Medulla oblongata (tissue), 1 donor: ENCODE data around the gene DHX34.
"Not testable (repeated sequence)": the region's sequence is repeated elsewhere in the genome, so short reads cannot be mapped to it uniquely, and the experiment has no call there.

Experiments
- DNase-seq: peaks from one replicate; pipeline ENCODE4 v3.0.0-alpha.2; 2015; ENCODE audit errors: extremely low spot score

DHX34 gene

GRCh38 chr19:47323872-47324271 is 25.2 kb upstream of the DHX34 start:
- DNase-seq, result no peak

DNA sequence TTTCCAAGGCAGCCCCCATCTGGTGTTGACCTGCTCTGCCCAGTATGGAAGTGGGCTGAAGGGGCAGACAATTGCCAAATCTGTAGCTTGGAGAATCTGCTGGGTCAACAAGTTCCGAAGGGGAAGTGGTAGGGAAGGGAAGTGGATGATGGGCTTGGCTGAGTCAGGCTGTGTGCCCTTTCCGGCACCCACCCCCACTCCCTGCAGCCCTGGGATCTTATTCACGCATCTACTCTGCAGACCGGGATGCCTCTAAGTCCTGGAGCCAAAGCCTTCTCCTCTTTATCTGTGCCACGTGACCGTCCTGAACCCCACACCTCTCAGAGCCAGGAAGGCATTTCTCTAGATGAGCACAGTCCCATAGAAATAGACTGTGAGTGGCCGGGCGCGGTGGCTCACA is 24.6 kb upstream of the DHX34 start:
- DNase-seq, result peak; percentile 80

DNA sequence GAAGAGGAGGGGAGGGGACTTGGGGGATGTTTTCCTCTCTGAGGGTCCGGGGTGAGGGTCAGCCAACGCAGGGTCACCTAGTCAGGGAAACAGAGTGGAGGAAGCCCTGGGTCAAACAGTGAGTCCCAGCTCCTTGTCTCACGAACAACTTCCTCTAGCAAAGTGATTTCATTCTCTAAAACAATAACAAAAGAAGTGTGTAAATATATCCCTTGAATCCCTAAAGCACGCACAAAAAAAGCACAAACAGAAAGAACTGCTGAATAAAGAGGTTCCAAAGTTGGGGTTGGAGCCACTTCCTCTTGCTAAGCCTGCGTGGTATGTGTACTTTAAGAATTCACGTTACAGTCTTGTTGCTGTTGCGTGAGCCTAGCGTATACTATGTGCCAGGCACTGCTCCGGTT is 18.6 kb upstream of the DHX34 start:
- DNase-seq, result peak; percentile 77

- DNase-seq, result no peak
Measured at GRCh38 chr19:47331490-47331889, 17.6 kb upstream of the DHX34 start.

DNA sequence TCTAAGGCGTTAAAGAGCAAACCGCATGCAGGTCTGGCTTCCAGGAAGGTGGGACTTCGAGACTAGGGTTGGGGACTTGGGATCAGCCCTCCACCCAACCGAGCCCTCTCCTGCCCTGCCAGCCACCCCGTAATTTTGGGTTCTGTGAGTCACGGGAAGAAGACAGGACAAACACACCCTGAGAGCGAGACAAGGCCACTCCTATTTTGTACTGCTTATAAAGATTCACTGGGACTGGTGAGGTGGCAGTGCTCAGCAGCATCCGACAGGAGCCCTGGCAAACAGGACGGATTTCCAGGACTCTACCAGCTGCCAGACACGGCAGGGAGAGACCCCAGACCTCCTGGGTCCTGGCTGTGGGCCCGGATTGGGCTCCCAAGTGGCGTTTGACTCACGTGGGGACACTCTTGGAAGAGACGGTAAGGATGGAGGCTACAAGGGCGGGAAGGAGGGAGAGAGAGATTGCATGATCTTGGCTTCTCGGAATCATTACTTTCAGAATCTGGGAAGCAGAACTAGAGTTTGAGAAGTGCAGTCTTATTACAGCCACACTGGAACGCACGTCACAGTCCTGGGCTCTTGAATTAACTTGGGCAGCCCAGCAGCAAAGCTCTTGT is 17.1 kb upstream of the DHX34 start, which contains the start of gene C5AR2:
C5AR2 (plus strand) TSS at position 245 of the 617 bp plus-strand sequence. CDS start 8,625 bp downstream, outside the sequence.
- peak; percentile 59 for DNase-seq

DNA sequence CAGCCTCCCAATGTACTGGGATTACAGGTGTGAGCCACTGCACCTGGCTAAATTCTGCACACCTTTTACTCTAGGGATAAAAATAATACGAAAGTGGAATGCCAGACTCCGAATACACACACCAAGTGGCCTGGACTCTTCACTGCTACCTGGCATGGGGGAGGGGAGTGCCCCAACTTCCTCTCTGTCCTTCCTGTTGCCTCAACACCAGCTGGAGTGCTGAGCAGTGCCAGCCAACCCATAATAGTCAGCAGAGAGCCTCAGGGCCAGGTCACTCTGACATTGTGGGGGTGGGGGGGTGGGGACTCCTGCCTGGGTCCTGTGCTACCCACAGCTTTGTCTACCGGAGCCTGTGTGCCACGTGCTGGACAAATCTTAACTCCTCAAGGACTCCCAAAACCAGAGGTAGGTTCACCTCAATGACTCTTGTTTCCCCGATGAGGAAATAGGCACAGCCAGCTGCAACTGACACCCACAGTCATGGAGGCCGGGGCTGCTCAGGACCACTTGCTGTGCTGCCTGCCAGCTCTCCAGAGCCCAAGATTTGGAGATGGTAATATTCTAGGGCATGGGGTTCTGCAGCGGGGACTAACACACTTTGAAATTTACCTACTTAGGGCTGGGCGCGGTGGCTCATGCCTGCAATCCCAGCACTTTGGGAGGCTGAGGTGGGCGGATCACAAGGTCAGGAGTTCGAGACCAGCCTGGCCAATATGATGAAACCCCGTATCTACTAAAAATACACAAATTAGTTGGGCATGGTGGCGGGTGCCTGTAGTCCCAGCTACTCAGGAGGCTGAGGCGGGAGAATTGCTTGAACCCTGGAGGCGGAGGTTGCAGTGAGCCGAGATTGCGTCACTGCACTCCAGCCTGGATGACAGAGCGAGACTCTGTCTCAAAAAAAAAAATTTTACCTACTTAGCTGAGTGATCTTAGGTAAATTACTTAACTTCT is 12.1 kb upstream of the DHX34 start:
- DNase-seq, result peak; percentile 61

- DNase-seq, result no peak
Measured at GRCh38 chr19:47339196-47339880, 9.8 kb upstream of the DHX34 start.

- no peak for DNase-seq
Measured at GRCh38 chr19:47340477-47341208, 8.5 kb upstream of the DHX34 start.

GRCh38 chr19:47341734-47342133 is 7.4 kb upstream of the DHX34 start:
- no peak for DNase-seq

DNA sequence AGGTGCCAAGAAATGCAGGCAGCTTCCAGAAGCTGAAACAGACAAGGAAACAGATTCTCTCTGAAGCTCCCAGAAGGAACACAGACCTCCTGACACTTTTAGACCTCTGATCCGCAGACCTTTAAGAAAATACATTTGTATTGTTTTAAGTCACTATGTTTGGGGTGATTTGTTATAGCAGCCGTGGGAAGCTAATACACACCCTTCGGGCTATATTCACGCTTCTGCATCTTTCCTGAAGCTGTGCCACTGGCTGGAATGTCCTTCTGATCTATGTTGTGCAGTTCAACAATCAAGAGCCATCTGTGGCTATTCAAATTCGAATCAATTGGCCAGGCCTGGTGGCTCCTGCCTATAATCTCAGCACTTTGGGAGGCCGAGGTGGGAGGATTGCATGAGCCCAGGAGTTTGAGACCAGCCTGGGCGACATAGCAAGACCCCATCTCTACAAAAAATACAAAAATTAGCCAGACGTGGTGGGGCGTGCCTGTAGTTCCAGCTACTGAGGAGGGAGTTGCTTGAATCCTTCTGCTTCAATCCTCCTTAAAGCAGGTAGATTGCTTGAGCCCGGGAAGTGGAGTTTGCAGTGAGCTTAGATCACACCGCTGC is 5.8 kb upstream of the DHX34 start:
- DNase-seq, result no peak

DNA sequence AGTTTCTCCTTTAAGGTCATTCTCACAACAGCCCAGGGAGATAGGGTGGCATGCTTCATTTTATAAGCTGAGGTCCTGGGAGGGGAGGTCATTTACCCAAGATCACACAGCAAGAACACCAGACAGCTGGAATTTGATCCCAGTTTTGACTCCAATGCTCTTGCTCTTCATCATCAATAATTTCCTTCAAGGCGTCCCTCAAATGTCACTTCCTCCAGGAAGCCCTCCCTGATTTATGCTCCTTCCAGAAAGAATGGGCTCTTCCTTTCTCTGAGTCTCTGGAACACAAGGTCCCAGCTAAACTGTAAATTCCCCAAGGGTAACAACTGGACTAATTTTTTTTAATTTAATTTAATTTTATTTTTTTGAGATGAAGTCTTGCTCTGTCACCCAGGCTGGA is 4.7 kb upstream of the DHX34 start:
- DNase-seq, result no peak

DNA sequence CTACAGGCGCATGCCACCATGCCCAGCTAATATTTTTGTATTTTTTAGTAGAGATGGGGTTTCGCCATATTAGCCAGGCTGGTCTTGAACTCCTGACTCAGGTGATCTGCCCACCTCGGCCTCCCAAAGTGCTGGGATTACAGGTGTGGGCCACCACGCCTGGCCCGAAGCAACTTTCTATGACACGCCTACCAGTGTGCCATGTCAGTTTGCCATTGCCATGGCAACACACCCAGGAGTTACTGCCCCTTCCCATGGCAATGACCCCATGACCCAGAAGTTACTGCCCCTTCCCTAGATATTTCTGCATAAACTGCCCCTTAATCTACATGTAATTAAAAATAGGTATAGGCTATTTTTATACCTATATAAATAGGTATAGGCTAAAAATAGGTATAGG is 3.1 kb upstream of the DHX34 start:
- DNase-seq, result not testable (repeated sequence)

DNA sequence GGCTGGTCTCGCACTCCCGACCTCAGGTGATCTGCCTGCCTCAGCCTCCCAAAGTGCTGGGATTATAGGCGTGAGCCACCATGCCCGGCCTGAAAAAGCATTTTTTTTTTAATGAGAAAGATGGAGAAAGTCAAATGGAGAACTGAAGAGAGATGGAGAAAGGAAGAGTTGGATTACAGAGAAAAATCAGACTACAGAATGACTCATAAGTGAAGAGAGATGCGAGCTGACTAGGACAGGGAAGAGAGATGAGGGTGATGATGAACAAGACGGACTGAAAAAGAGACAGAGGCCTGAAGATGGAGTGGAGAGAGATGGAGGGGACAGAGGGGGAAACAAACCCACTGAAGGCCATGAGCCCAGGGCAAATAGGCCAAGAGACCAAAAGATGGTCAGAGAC is 1.5 kb downstream of the DHX34 start:
- no peak for DNase-seq

- peak; percentile 57 for DNase-seq
Measured at GRCh38 chr19:47351548-47351947, 2.4 kb downstream of the DHX34 start.

- no peak for DNase-seq
Measured at GRCh38 chr19:47352095-47352494, 3.0 kb downstream of the DHX34 start.

- DNase-seq, result no peak
Measured at GRCh38 chr19:47353307-47353712, 4.2 kb downstream of the DHX34 start.

DNA sequence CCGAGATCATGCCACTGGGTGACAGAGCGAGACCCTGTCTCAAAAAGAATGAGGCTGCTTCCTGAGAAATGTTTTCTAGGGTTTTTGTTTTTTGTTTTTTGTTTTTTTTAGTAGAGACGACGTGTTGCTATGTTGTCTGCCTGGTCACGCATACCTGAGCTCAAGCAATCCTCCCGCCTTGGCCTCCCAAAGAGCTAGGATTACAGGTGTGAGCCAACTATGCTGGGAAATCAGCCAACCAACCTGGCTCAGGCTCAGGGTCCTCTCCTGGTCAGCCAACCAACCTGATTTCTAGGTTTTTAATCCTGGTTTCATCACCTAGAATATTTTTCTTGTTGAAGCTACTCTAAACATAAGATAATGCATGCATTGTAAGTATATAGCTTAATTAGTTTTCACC is 7.8 kb downstream of the DHX34 start:
- no peak for DNase-seq

GRCh38 chr19:47357788-47358680 is 8.9 kb downstream of the DHX34 start:
- no peak for DNase-seq

DNA sequence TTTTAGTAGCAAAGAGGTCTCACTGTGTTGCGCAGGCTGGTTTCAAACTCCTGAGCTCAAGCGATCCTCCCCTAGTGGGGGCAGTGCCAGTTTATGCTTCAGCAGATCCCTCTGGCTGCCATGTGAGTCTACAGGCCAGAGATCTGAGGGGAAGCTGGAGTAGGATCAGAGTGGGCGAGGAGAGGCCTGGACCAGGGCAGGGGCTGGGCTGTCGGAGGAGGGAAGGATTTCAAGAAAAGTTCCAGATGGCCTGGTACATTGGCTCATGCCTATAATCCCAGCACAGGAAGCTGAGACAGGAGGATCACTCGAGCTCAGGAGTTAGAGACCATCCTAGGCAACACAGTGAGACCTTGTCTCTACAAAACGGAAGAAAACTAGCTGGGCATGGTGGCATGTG is 9.8 kb downstream of the DHX34 start:
- DNase-seq, result no peak

- DNase-seq, result no peak
Measured at GRCh38 chr19:47362321-47362720, 13.2 kb downstream of the DHX34 start.
